Glomerular visceral epithelial cell (primary cell): ENCODE results near the gene CD2.

ENCODE experiments used
- DNase-seq: peaks from one replicate; pipeline ENCODE4 v3.0.0-alpha.2; 2016; ENCODE audit errors: extremely low spot score

CD2 gene

DNA sequence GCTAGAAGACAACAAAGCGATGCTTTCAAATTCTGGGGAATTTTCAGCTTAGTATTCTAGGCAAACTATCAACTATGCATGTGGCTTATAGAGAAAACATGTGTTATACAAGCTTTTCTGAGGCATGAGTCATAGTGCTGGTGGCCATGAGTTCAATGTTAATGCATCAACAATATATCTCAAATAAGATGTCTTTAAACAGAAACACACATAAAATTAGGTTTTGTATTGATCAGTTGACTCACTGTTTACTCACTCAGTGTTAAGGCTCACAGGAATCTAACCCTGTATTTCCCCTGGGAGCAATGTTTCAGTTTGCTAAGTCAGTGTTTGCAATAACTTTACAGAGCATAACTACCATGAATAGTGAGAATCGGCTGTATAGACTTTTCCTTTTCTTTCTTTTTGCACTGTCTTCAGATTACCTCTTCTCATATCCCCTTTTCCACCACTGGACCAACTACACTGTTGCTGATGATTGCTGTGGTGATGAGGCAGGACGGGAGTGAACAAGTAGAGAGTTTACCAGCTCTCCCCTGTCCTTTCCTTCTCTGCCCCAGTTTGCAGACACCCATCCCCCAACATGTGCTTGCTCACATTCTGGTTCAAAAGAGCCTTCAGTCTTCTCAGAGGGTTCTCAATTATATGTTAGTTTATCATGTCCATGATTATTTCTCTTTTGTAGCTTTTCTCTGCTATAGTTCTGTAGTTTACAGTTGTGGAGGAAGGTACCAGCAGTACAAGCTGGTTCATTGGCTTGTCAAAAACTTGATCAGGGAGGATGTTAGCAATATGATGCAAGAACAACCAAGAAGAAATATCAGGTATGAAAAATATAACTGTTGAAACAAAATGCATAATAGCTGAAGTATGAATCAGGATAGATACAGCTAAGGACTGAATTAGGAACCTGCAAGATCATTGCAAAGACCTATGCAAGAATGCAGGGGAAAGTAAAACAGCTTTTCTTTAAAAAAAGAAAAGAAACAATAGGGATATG is 23.9 kb downstream of the CD2 start:
- no peak for DNase-seq

- DNase-seq, result no peak
Measured at GRCh38 chr1:116781034-116781433, 26.8 kb downstream of the CD2 start.

DNA sequence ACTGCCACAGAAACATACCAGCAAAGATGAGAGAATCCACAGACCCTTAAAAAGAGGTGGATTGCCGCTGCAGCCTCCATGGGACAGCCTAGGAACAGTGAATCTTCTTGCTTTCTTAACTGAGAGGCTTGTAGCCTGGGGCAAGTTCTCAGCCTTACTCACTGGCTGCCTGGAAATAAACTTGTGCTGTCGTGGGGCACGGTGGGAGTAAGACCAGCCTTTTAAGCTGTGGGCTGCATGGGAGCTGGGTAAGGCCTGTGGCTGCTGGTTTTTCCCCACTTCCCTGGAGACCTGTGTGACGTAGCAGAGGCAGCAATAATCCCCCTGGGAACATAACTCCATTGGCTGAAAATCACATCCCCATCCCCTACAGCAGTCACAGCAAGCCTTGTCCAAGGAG is 30.8 kb downstream of the CD2 start:
- DNase-seq, result no peak

- DNase-seq, result no peak
Measured at GRCh38 chr1:116786049-116786448, 31.8 kb downstream of the CD2 start.

DNA sequence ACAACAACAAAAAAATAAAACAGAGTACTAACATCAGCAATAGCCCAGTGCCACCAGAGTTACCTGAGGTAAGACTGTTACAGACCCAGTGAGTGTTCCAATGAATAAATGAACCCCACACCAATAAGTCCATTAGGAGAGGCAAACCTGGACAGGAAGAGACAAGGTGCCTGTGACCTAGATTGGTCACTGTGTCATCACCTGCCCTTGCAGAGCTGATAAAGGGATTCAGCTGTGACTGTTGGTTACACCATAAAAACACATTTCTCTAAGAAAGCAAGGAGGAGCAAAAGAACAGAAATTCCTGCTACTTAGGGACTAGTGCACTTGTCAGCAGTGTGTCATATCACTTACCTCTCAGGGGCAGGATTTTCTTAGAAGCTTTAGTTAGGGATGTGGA is 37.5 kb downstream of the CD2 start:
- no peak for DNase-seq

DNA sequence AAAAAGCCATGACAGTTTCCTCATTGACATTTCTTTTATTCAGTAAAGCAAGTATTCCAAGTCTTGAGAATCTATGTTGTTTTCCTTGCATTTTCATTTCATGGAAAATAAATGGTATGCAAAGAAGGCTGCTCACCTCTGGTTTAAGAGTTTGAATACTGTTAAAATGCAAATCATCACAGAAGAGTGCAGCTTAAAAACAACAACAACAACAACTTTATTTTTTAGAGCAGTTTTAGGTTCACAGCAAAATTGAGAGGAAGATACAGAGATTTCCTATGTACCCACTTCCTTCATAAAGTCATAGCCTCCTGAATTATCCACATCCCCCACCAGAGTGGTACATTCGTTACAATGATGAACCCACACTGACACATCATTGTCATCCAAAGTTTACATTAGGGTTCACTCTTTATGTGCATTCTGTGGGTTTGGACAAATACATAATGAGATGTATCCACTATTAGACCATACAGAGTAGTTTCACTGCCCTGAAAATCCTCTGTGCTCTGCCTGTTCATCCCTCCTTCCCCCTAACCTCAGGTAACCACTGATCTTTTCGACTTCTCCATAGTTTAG is 39.2 kb downstream of the CD2 start:
- DNase-seq, result no peak

DNA sequence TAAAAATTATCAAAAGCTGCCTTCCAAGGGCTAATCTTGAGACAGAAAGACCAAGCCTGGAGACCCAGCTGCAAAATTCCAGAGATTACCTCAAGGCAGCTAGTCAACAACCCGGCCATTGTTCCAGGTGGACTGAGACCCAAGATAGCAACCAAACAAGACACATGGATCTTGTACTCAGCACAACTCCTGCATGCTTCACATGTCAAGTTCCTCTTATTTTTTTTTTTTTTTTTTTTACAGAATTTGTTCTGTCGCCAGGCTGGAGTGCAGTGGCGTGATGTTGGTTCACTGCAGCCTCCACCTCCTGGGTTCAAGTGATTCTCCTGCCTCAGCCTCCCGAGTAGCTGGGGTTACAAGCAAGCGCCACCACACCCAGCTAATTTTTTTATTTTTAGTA is 40.1 kb downstream of the CD2 start:
- no peak for DNase-seq

- no peak for DNase-seq
Measured at GRCh38 chr1:116794804-116795481, 40.7 kb downstream of the CD2 start.

- no peak for DNase-seq
Measured at GRCh38 chr1:116795482-116795829, 41.2 kb downstream of the CD2 start.

GRCh38 chr1:116804736-116805135 is 50.5 kb downstream of the CD2 start:
- no peak for DNase-seq

GRCh38 chr1:116805398-116805797 is 51.2 kb downstream of the CD2 start:
- DNase-seq, result no peak

GRCh38 chr1:116806245-116806644 is 52.0 kb downstream of the CD2 start:
- no peak for DNase-seq

DNA sequence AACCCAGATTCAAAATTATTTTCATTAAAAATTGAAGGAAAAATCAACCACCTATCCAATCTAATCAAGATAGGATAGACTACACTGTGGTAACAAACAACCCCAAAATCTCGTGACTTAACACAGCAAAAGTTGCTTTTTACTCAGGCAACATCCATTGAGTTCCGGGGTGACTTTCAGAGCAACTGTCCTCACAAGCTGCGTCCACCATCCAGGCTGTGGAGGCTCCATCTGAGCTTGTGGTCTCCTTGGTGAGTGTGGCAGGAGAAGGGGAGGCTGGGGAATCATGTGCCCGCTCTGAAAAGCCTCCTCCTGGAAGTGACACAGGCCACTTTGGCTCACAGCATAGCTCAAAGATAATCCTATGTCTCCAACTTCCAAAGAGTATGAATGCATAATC is 52.4 kb downstream of the CD2 start:
- DNase-seq, result no peak

DNA sequence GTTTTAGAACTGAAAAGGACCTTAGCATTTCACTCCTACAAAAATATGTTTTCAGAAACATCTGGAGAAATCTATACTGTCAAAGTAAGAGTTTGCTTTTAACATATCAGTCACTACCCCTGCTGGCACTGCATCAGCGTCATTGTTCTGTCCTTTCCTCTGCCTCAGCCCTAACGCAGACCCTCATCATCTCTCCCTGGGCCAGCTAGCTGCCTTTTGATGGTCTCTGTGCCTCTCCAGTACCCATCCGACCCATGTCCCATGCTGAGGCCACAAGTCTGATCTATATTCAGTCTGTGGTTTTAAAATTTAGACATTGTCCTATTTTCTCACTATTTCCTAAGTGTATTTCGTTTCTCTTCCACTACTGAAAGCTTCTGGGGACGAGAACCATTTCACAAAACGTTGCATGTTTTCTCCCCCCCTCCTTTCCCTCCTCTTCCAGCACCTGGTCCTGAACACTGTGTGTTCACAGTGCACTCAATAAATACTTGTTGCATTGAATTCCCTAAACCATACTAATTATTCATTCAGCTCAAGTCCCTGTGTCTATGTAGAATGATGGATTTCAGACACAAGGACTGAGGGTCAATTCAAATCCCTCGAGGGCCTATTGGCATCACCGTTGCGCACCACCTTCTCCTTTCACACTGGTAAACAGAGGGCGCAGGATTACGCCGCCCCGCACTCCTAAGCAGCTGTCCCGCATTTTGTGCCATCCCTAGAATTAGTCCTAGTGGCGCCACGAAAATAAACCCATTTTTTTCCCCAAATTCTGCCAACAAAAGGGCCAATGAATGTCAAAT is 53.4 kb downstream of the CD2 start:
- no peak for DNase-seq

DNA sequence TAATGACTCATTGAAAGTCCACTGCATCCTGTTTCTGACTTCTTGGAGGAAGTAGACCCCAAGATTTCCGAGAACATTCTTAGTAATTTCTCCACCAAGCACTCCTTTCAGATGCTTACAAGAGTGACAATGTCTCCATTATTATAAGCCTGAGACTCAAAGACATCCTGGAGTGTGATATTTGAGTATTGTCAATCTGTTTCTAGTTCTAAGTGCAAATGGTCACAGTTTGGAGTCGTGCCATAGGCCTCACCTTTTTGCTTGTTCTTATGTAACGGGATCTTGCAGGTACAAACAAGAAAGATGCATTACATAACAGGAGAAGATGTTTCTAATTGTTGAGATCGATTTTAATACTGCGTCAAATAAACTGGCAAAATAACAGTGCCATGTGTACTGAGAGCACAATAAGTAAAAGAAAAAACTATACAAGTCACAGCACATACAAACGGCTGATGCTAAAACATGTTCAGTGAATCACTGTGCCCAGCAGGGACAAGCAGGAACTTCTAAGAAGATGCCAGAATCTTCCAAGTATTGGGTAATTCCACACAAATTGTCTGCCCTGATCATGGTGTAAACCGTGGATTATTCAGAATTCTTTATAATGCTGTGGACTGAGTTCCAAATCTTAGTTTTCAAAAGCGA is 54.1 kb downstream of the CD2 start:
- no peak for DNase-seq

- no peak for DNase-seq
Measured at GRCh38 chr1:116808848-116809508, 54.7 kb downstream of the CD2 start.

DNA sequence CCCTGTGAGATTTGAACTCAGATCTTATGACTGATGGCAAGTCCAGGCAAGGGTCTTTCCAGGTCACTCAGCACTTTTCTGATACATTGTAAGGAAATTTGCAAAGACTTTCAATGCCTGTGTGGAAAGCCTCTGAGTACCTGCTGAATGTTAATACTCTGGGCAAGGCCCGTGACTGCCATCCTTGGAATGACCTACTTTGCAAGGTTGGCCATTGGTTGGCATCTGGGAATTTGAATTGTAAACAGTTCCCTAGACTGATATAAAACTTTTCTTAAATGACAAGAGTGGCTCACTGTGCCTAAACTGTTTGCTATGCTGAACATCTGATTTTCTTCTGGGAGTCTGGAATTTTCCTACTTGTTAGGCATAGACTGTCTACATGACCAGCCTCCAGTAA is 57.1 kb downstream of the CD2 start:
- no peak for DNase-seq

GRCh38 chr1:116814926-116815723 is 60.9 kb downstream of the CD2 start:
- DNase-seq, result no peak

DNA sequence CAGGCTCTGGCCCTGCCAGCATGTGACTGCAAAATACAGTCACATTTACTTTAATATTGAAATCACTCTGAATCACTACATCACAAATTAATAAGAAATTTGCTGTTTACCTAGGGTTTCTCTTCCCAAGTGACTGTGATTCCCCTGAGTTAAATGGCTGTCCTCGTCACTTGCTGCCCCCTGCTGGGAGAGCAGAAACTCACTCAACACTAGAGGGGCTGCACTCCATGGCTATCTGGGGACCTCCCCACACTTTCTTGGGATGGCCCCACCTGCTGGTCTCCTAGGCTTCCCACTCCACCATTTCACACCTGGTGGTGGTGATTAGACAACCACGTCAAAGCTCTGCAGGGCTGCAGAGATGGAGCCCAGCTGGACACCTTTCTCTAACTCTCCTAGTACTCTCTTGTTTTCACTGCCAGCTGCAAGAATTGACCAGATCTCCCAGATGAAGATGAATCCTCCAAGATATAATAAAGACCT is 63.4 kb downstream of the CD2 start:
- peak; percentile 47 for DNase-seq
